SK-N-SH (cell line): ENCODE data around the gene TCP11L1. TPM values are rescaled to one million over a fixed set of nuclear protein-coding genes. Genes with fewer than 3 reads are reported as not detected.

Source experiments
- CTCF ChIA-PET: fragments of 300-600, 350-600 bp; formaldehyde crosslinking; extraction: SDS; loops from one replicate; lab custom pipeline; 2021; lab: Yijun Ruan, JAX
- POLR2A ChIA-PET: fragments of 350-600 bp; sonication (Branson Sonifier 250); formaldehyde crosslinking; extraction: SDS; loops from one replicate; lab custom pipeline; 2020; ENCODE audit warnings: antibody characterized with exemption, inconsistent platforms; lab: Yijun Ruan, JAX
- DNase-seq: peaks from one replicate; pipeline ENCODE4 v3.0.0; 2012
- H2AFZ ChIP-seq: fragments of 200-600 bp; sonication (generic); 2 replicates; pipeline ENCODE4 v1.8.1; 2016; ENCODE audit warnings: antibody characterized with exemption, mild to moderate bottlenecking, low read depth
- H3F3A ChIP-seq: fragments of 200-600 bp; sonication (generic); replicated peaks from 2 replicates; pipeline ENCODE3; 2016; ENCODE audit warnings: antibody characterized with exemption, mild to moderate bottlenecking; ENCODE audit not compliant: insufficient read depth
- H3K27ac ChIP-seq, 2 experiments: fragments of 200-500 bp in 1 of 2; fragments of 200-600 bp in 1 of 2; sonication (Bioruptor generic) in 1 of 2; sonication (generic), shearing (Covaris generic) in 1 of 2; 2 replicates each; pipeline versions ENCODE4 v1.5.1 to v1.6.1; 2014 to 2016; ENCODE audit warnings: low read depth in 2 of 2, inconsistent platforms in 1 of 2, low read length in 1 of 2, mild to moderate bottlenecking in 1 of 2, mixed read lengths in 1 of 2
- H3K27me3 ChIP-seq: fragments of 200-600 bp; sonication (generic), shearing (Covaris generic); 2 replicates; pipeline ENCODE4 v1.6.1; 2016; ENCODE audit warnings: mixed run types; ENCODE audit not compliant: insufficient read depth
- H3K36me3 ChIP-seq, 2 experiments: fragments of 200-500 bp in 1 of 2; fragments of 200-600 bp in 1 of 2; sonication (Bioruptor generic) in 1 of 2; sonication (generic) in 1 of 2; replicated peaks in 1 of 2; 2 replicates each; pipeline versions ENCODE3 to v1.5.1; 2014 to 2016; ENCODE audit warnings: low read length in 1 of 2, mild to moderate bottlenecking in 1 of 2; ENCODE audit not compliant: insufficient read depth in 2 of 2, control insufficient read depth in 1 of 2
- H3K4me1 ChIP-seq, 2 experiments: fragments of 200-500 bp in 1 of 2; fragments of 200-600 bp in 1 of 2; sonication (Bioruptor generic) in 1 of 2; sonication (generic), shearing (Covaris generic) in 1 of 2; 2 replicates each; pipeline versions ENCODE4 v1.5.1 to v1.6.1; 2014 to 2016; ENCODE audit warnings: low read depth in 1 of 2, low read length in 1 of 2, mixed run types in 1 of 2; ENCODE audit not compliant: insufficient read depth in 2 of 2, control insufficient read depth in 1 of 2
- H3K4me2 ChIP-seq: fragments of 200-600 bp; sonication (generic), shearing (Covaris generic); 2 replicates; pipeline ENCODE4 v1.6.1; 2017; ENCODE audit warnings: mixed run types
- H3K4me3 ChIP-seq, 2 experiments: fragments of 200-500 bp in 1 of 2; fragments of 200-600 bp in 1 of 2; sonication (Bioruptor generic) in 1 of 2; sonication (generic), shearing (Covaris generic) in 1 of 2; 2 replicates each; pipeline versions ENCODE4 v1.5.1 to v1.8.1; 2014 to 2016; ENCODE audit warnings: low read depth in 2 of 2, inconsistent platforms in 1 of 2, low read length in 1 of 2, mild to moderate bottlenecking in 1 of 2, mixed read lengths in 1 of 2, moderate library complexity in 1 of 2
- H3K79me2 ChIP-seq: fragments of 200-600 bp; sonication (generic); 2 replicates; pipeline ENCODE4 v1.8.1; 2017; ENCODE audit warnings: mild to moderate bottlenecking; ENCODE audit not compliant: insufficient read depth
- H3K9ac ChIP-seq: fragments of 200-600 bp; sonication (generic); 2 replicates; pipeline ENCODE4 v1.6.1; 2017; ENCODE audit warnings: mixed run types
- H3K9me2 ChIP-seq: fragments of 200-600 bp; sonication (generic); 2 replicates; pipeline ENCODE4 v1.6.1; 2017; ENCODE audit warnings: mixed run types
- H3K9me3 ChIP-seq: fragments of 200-600 bp; sonication (generic); 2 replicates; pipeline ENCODE4 v1.6.1; 2017; ENCODE audit warnings: mixed run types, mild to moderate bottlenecking, moderate library complexity
- H4K20me1 ChIP-seq: fragments of 200-600 bp; sonication (generic); 2 replicates; pipeline ENCODE4 v1.6.1; 2017; ENCODE audit warnings: mild to moderate bottlenecking, mixed run types; ENCODE audit not compliant: insufficient read depth
- CHD2 ChIP-seq: fragments of 150-350 bp; IDR thresholded peaks from 2 replicates; pipeline ENCODE4 v1.6.1; 2018; ENCODE audit warnings: low read length; ENCODE audit not compliant: partially characterized antibody
- EZH2phosphoT487 ChIP-seq: fragments of 200-600 bp; sonication (generic); IDR thresholded peaks from 2 replicates; pipeline ENCODE4 v1.6.1; 2017; ENCODE audit warnings: low read depth, mixed run types, mild to moderate bottlenecking, antibody characterized with exemption, moderate library complexity, borderline replicate concordance
- FOSL2 ChIP-seq: IDR thresholded peaks from 2 replicates; pipeline ENCODE4 v1.4.0; 2012; ENCODE audit warnings: low read depth, mild to moderate bottlenecking, moderate library complexity, borderline replicate concordance
- FOXJ3 ChIP-seq: sonication (generic); formaldehyde crosslinking; IDR thresholded peaks from 2 replicates; pipeline ENCODE4 v1.5.1; 2020; ENCODE audit warnings: mild to moderate bottlenecking, missing genetic modification reagents
- FOXM1 ChIP-seq: IDR thresholded peaks from 2 replicates; pipeline ENCODE4 v1.4.0; 2012; ENCODE audit warnings: low read depth, mild to moderate bottlenecking
- MEF2A ChIP-seq: IDR thresholded peaks from 2 replicates; pipeline ENCODE4 v1.4.0; 2012; ENCODE audit warnings: low read depth, borderline replicate concordance
- MXI1 ChIP-seq: IDR thresholded peaks from 2 replicates; pipeline ENCODE4 v1.6.1; 2012; ENCODE audit warnings: mild to moderate bottlenecking, low read depth, low read length, improper control_type of control experiment
- NFIC ChIP-seq: IDR thresholded peaks from 2 replicates; pipeline ENCODE4 v1.4.0; 2012; ENCODE audit warnings: borderline replicate concordance
- NRF1 ChIP-seq: IDR thresholded peaks from 2 replicates; pipeline ENCODE4 v1.6.1; 2012; ENCODE audit warnings: low read depth, mild to moderate bottlenecking, low read length
- RAD21 ChIP-seq: IDR thresholded peaks from 2 replicates; pipeline ENCODE4 v1.6.1; 2012; ENCODE audit warnings: mild to moderate bottlenecking, low read length
- RCOR1 ChIP-seq: fragments of 150-350 bp; IDR thresholded peaks from 2 replicates; pipeline ENCODE4 v1.6.1; 2017; ENCODE audit warnings: antibody characterized with exemption, low read length
- REST ChIP-seq: IDR thresholded peaks from 2 replicates; pipeline ENCODE4 v1.6.1; 2012; ENCODE audit warnings: mild to moderate bottlenecking, low read depth, low read length, moderate library complexity
- RFX5 ChIP-seq: IDR thresholded peaks from 2 replicates; pipeline ENCODE4 v1.6.1; 2012; ENCODE audit warnings: mild to moderate bottlenecking, improper control_type of control experiment, low read length
- RXRA ChIP-seq: IDR thresholded peaks from 2 replicates; pipeline ENCODE4 v1.4.0; 2012; ENCODE audit warnings: low read depth, mild to moderate bottlenecking, borderline replicate concordance
- SIN3A ChIP-seq: IDR thresholded peaks from 2 replicates; pipeline ENCODE4 v1.6.1; 2012; ENCODE audit warnings: low read depth, mild to moderate bottlenecking, low read length, moderate library complexity, borderline replicate concordance
- TAF1 ChIP-seq: IDR thresholded peaks from 2 replicates; pipeline ENCODE4 v1.6.1; 2012; ENCODE audit warnings: low read depth, mild to moderate bottlenecking, low read length, moderate library complexity, borderline replicate concordance
- TCF12 ChIP-seq: IDR thresholded peaks from 2 replicates; pipeline ENCODE4 v1.4.0; 2012
- TEAD4 ChIP-seq: IDR thresholded peaks from 2 replicates; pipeline ENCODE4 v1.4.0; 2012; ENCODE audit warnings: mild to moderate bottlenecking, borderline replicate concordance; ENCODE audit not compliant: insufficient read depth
- YY1 ChIP-seq: IDR thresholded peaks from 2 replicates; pipeline ENCODE4 v1.4.0; 2012; ENCODE audit warnings: low read depth, mild to moderate bottlenecking
- WGBS: methylation state at CpG from one replicate; pipeline ENCODE4 v1.1.6; 2017; ENCODE audit warnings: low lambda C conversion rate; 5-methylcytosine and 5-hydroxymethylcytosine counted together
- polyA plus RNA-seq, 3 experiments: library from polyadenylated mRNA; depleted of rRNA; stranded (reverse); fragments of >200 nt; gene quantifications; 2 replicates each; pipeline ENCODE4 v1.2.3, GENCODE V29; 2012
- TF ChIP-seq, protein P1 (sequence below): IDR thresholded peaks from 2 replicates; pipeline ENCODE4 v1.4.0; 2012; ENCODE audit warnings: low read depth, borderline replicate concordance
- TF ChIP-seq, protein P2 (sequence below): IDR thresholded peaks from 2 replicates; pipeline ENCODE4 v1.4.0; 2012; ENCODE audit warnings: low read depth, borderline replicate concordance
- TF ChIP-seq, protein P3 (sequence below): IDR thresholded peaks from 2 replicates; pipeline ENCODE4 v1.4.0; 2012; ENCODE audit warnings: low read depth
- TF ChIP-seq, protein P4 (sequence below): IDR thresholded peaks from 2 replicates; pipeline ENCODE4; 2012
- TF ChIP-seq, protein P5 (sequence below): fragments of 200-600 bp; sonication (generic); IDR thresholded peaks from 2 replicates; pipeline ENCODE4 v1.6.1; 2017; ENCODE audit warnings: antibody characterized with exemption, mild to moderate bottlenecking, moderate library complexity

The TCP11L1 gene
- polyA plus RNA-seq, 1 of the 3 experiments (the other 2 are of a cell fraction): 12.7 TPM

- POLR2A ChIA-PET: interaction anchor here (0.6 to 0.9 kb wide), 3 partner anchors 17 to 125 kb away, joined by 3 to 8 read pairs (median 3); partner anchors contain the start of gene DEPDC7
- Histone ChIP-seq H3K4me2 (peak overlapping the region; percentile 26; the same call in 1 of the 2 replicates), H3K27ac (peak overlapping the region in 1 of 2 experiments; percentile 54; a peak in 3 of 4 replicates)
- TF ChIP-seq, protein P1, sequence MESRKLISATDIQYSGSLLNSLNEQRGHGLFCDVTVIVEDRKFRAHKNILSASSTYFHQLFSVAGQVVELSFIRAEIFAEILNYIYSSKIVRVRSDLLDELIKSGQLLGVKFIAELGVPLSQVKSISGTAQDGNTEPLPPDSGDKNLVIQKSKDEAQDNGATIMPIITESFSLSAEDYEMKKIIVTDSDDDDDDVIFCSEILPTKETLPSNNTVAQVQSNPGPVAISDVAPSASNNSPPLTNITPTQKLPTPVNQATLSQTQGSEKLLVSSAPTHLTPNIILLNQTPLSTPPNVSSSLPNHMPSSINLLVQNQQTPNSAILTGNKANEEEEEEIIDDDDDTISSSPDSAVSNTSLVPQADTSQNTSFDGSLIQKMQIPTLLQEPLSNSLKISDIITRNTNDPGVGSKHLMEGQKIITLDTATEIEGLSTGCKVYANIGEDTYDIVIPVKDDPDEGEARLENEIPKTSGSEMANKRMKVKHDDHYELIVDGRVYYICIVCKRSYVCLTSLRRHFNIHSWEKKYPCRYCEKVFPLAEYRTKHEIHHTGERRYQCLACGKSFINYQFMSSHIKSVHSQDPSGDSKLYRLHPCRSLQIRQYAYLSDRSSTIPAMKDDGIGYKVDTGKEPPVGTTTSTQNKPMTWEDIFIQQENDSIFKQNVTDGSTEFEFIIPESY: no peak
- TF ChIP-seq EZH2phosphoT487: no peak
- TF ChIP-seq YY1: no peak
- no peak for TF ChIP-seq SIN3A
- TF ChIP-seq TEAD4: no peak
- TF ChIP-seq CHD2: no peak
- TF ChIP-seq NRF1: no peak
- TF ChIP-seq REST: no peak
- TF ChIP-seq FOXM1: no peak
- TF ChIP-seq FOSL2: peak; percentile 36; the same call in 1 of the 2 replicates
- TF ChIP-seq RFX5: no peak
- no peak for TF ChIP-seq RCOR1
- TF ChIP-seq TAF1: no peak
- TF ChIP-seq, protein P2, sequence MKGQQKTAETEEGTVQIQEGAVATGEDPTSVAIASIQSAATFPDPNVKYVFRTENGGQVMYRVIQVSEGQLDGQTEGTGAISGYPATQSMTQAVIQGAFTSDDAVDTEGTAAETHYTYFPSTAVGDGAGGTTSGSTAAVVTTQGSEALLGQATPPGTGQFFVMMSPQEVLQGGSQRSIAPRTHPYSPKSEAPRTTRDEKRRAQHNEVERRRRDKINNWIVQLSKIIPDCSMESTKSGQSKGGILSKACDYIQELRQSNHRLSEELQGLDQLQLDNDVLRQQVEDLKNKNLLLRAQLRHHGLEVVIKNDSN: no peak
- TF ChIP-seq, protein P3, sequence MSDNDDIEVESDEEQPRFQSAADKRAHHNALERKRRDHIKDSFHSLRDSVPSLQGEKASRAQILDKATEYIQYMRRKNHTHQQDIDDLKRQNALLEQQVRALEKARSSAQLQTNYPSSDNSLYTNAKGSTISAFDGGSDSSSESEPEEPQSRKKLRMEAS: no peak
- peak; percentile 44 for TF ChIP-seq TCF12
- no peak for TF ChIP-seq RAD21
- TF ChIP-seq, protein P4, sequence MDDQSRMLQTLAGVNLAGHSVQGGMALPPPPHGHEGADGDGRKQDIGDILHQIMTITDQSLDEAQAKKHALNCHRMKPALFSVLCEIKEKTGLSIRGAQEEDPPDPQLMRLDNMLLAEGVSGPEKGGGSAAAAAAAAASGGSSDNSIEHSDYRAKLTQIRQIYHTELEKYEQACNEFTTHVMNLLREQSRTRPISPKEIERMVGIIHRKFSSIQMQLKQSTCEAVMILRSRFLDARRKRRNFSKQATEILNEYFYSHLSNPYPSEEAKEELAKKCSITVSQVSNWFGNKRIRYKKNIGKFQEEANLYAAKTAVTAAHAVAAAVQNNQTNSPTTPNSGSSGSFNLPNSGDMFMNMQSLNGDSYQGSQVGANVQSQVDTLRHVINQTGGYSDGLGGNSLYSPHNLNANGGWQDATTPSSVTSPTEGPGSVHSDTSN: peak; percentile 56
- 0 out of 2 replicates have a peak, but pooled peaks have one; percentile 28 for TF ChIP-seq MEF2A
- peak; percentile 7; the same call in 1 of the 2 replicates for TF ChIP-seq NFIC
- no peak for TF ChIP-seq MXI1
- TF ChIP-seq RXRA: no peak
- TF ChIP-seq FOXJ3: no peak
- TF ChIP-seq, protein P5, sequence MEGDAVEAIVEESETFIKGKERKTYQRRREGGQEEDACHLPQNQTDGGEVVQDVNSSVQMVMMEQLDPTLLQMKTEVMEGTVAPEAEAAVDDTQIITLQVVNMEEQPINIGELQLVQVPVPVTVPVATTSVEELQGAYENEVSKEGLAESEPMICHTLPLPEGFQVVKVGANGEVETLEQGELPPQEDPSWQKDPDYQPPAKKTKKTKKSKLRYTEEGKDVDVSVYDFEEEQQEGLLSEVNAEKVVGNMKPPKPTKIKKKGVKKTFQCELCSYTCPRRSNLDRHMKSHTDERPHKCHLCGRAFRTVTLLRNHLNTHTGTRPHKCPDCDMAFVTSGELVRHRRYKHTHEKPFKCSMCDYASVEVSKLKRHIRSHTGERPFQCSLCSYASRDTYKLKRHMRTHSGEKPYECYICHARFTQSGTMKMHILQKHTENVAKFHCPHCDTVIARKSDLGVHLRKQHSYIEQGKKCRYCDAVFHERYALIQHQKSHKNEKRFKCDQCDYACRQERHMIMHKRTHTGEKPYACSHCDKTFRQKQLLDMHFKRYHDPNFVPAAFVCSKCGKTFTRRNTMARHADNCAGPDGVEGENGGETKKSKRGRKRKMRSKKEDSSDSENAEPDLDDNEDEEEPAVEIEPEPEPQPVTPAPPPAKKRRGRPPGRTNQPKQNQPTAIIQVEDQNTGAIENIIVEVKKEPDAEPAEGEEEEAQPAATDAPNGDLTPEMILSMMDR: no peak
Observed at GRCh38 chr11:33043221-33043830, 4.0 kb downstream of the TCP11L1 start.

More at GRCh38 chr11:33043221-33043830, 4.0 kb downstream of the TCP11L1 start:
- peaks cover 8 to 45% of the 10 kb centered on the region in 2 experiments; a peak in 3 of 4 replicates for H3K4me1 ChIP-seq
- 35% methylated on average over 2 of the region's 2 CpGs for WGBS
- H3K4me3 ChIP-seq: no peak overlapping the region
- H3K36me3 ChIP-seq: peaks cover 35 to 46% of the 10 kb centered on the region in 2 experiments
- no peak overlapping the region for H2AFZ ChIP-seq
- no peak for DNase-seq
- peaks cover 47% of the 10 kb centered on the region for H3K79me2 ChIP-seq
- no peaks in the 10 kb centered on the region for H4K20me1 ChIP-seq
- no peaks in the 10 kb centered on the region for H3K9me2 ChIP-seq
- H3K9me3 ChIP-seq: 0 out of 2 replicates have a peak, but pooled peaks cover 6% of the 10 kb centered on the region
- no peaks in the 10 kb centered on the region for H3K27me3 ChIP-seq
- H3K9ac ChIP-seq: no peak overlapping the region
- H3F3A ChIP-seq: peaks cover 3% of the 10 kb centered on the region
- CTCF ChIA-PET: interaction anchor here (1.9 kb wide), 1 partner anchor 21 kb away, joined by 5 read pairs; no protein-coding TSS in a partner anchor
